HEK293 (cell line): ENCODE measurements around the gene ZBED4.

Source experiments
- CTCF ChIA-PET: fragments of 350-600 bp; formaldehyde crosslinking; extraction: SDS; loops from one replicate; lab custom pipeline; 2021; ENCODE audit warnings: antibody characterized with exemption; lab: Yijun Ruan, JAX
- POLR2A ChIA-PET: fragments of 300-600 bp; formaldehyde crosslinking; extraction: SDS; loops from one replicate; lab custom pipeline; 2020; ENCODE audit warnings: antibody characterized with exemption, inconsistent platforms; lab: Yijun Ruan, JAX
- H3K27ac ChIP-seq: fragments of 200-500 bp; sonication (Bioruptor generic); 2 replicates; pipeline ENCODE4 v1.5.1; 2014; ENCODE audit warnings: low read depth, low read length, control low read depth, inconsistent platforms; ENCODE audit errors: extremely low read depth
- H3K36me3 ChIP-seq, 2 experiments: fragments of 200-500 bp in 1 of 2; sonication (Bioruptor generic) in 1 of 2; 1 replicate in 1 of 2; 2 replicates in 1 of 2; pipeline ENCODE4 v1.5.1; 2014 to 2017; ENCODE audit warnings: inconsistent platforms in 2 of 2, low read length in 2 of 2; ENCODE audit not compliant: control insufficient read depth in 2 of 2, insufficient read depth in 1 of 2
- H3K4me1 ChIP-seq: fragments of 200-500 bp; sonication (Bioruptor generic); 2 replicates; pipeline ENCODE4 v1.5.1; 2014; ENCODE audit warnings: mild to moderate bottlenecking, low read length, inconsistent platforms; ENCODE audit not compliant: control insufficient read depth, insufficient read depth
- H3K4me3 ChIP-seq: 2 replicates; pipeline ENCODE4 v1.5.1; 2011; ENCODE audit warnings: low read depth, mild to moderate bottlenecking, control low read depth, low read length, moderate library complexity
- H3K9me3 ChIP-seq: fragments of 200-500 bp; sonication (Bioruptor generic); 2 replicates; pipeline ENCODE4 v1.5.1; 2014; ENCODE audit warnings: low read depth, low read length, inconsistent platforms; ENCODE audit not compliant: control insufficient read depth, insufficient read depth
- BCL6B ChIP-seq: fragments of 450-650 bp; formaldehyde crosslinking; IDR thresholded peaks from 2 replicates; pipeline ENCODE4 v1.5.1; 2017; ENCODE audit warnings: missing biosample characterization, missing genetic modification characterization
- ZBTB1 ChIP-seq: fragments of 450-650 bp; formaldehyde crosslinking; IDR thresholded peaks from 2 replicates; pipeline ENCODE4 v1.5.1; 2016; ENCODE audit warnings: missing biosample characterization, missing genetic modification characterization
- ZBTB10 ChIP-seq: fragments of 450-650 bp; formaldehyde crosslinking; IDR thresholded peaks from 2 replicates; pipeline ENCODE4 v1.5.1; 2016; ENCODE audit warnings: missing biosample characterization, missing genetic modification characterization
- ZBTB17 ChIP-seq: fragments of 450-650 bp; formaldehyde crosslinking; IDR thresholded peaks from 2 replicates; pipeline ENCODE4 v1.5.1; 2016; ENCODE audit warnings: missing biosample characterization, missing genetic modification characterization
- ZNF157 ChIP-seq: fragments of 450-650 bp; formaldehyde crosslinking; IDR thresholded peaks from 2 replicates; pipeline ENCODE4 v1.5.1; 2016; ENCODE audit warnings: missing biosample characterization, missing genetic modification characterization
- ZNF18 ChIP-seq: fragments of 450-650 bp; formaldehyde crosslinking; IDR thresholded peaks from 2 replicates; pipeline ENCODE4 v1.5.1; 2016; ENCODE audit warnings: missing biosample characterization, missing genetic modification characterization
- ZNF23 ChIP-seq: fragments of 450-650 bp; formaldehyde crosslinking; IDR thresholded peaks from 2 replicates; pipeline ENCODE4 v1.5.1; 2016; ENCODE audit warnings: missing biosample characterization, missing genetic modification characterization, borderline replicate concordance
- ZNF26 ChIP-seq: fragments of 450-650 bp; formaldehyde crosslinking; IDR thresholded peaks from 2 replicates; pipeline ENCODE4 v1.5.1; 2016; ENCODE audit warnings: missing biosample characterization, missing genetic modification characterization
- ZNF518A ChIP-seq: fragments of 450-650 bp; formaldehyde crosslinking; conservative IDR thresholded peaks from 2 replicates; pipeline ENCODE4 v1.5.1; 2016; ENCODE audit warnings: low read depth, missing biosample characterization, missing genetic modification characterization
- ZNF530 ChIP-seq: fragments of 450-650 bp; formaldehyde crosslinking; IDR thresholded peaks from 2 replicates; pipeline ENCODE4 v1.5.1; 2016; ENCODE audit warnings: low read depth, missing biosample characterization, missing genetic modification characterization
- ZNF549 ChIP-seq: fragments of 450-650 bp; IDR thresholded peaks from 2 replicates; pipeline ENCODE4 v1.5.1; 2018; ENCODE audit warnings: missing biosample characterization, missing genetic modification characterization, mild to moderate bottlenecking, inconsistent platforms, moderate library complexity
- ZNF600 ChIP-seq: fragments of 450-650 bp; formaldehyde crosslinking; IDR thresholded peaks from 2 replicates; pipeline ENCODE4 v1.5.1; 2016; ENCODE audit warnings: missing biosample characterization, missing genetic modification characterization
- ZSCAN23 ChIP-seq: fragments of 450-650 bp; formaldehyde crosslinking; IDR thresholded peaks from 2 replicates; pipeline ENCODE4 v1.5.1; 2016; ENCODE audit warnings: missing biosample characterization, missing genetic modification characterization

Gene ZBED4

GRCh38 chr22:49824936-49825335, 28.7 kb upstream of the ZBED4 start:
- ChIA-PET CTCF (no interaction called here), POLR2A (interaction anchor here (1.2 to 1.5 kb wide), 2 partner anchors 9 to 12 kb away, joined by 3 read pairs; no protein-coding TSS in a partner anchor)
- no peak overlapping the region for H3K4me3 ChIP-seq
- peaks cover 4% of the 10 kb centered on the region for H3K4me1 ChIP-seq
- no peaks in the 10 kb centered on the region for H3K9me3 ChIP-seq
- no peak overlapping the region; the same call in 1 of the 2 replicates for H3K27ac ChIP-seq
- H3K36me3 ChIP-seq = peaks cover 26 to 63% of the 10 kb centered on the region in 2 experiments
- TF ChIP-seq ZNF518A (no peak), ZNF530 (tag by site-specific recombination) (no peak), ZNF23 (tag by site-specific recombination) (no peak), ZBTB1 (tag by site-specific recombination) (no peak), BCL6B (tag by site-specific recombination) (no peak), ZSCAN23 (tag by site-specific recombination) (no peak), ZNF18 (no peak), ZBTB17 (tag by site-specific recombination) (no peak), ZNF26 (tag by site-specific recombination) (no peak), ZBTB10 (tag by site-specific recombination) (no peak), ZNF600 (tag by site-specific recombination) (no peak), ZNF157 (tag by site-specific recombination) (no peak), ZNF549 (tag by site-specific recombination) (no peak)
